Loucy (cell line): ENCODE measurements around the gene DPM2.

Source experiments
- H2AFZ ChIP-seq: fragments of 200-600 bp; sonication (generic); 2 replicates; pipeline ENCODE4 v1.6.0; 2016; ENCODE audit warnings: antibody characterized with exemption, mild to moderate bottlenecking, low read length, moderate library complexity
- H3F3A ChIP-seq: fragments of 200-600 bp; 2 replicates; pipeline ENCODE4 v1.6.0; 2016; ENCODE audit warnings: antibody characterized with exemption, low read depth, mild to moderate bottlenecking
- H3K27me3 ChIP-seq: fragments of 200-600 bp; sonication (generic); 2 replicates; pipeline ENCODE4 v1.6.1; 2014; ENCODE audit warnings: low read length, mild to moderate bottlenecking; ENCODE audit not compliant: insufficient read depth, poor library complexity, severe bottlenecking
- H3K36me3 ChIP-seq: fragments of 200-600 bp; sonication (generic); 2 replicates; pipeline ENCODE4 v1.6.1; 2016; ENCODE audit warnings: low read length; ENCODE audit not compliant: insufficient read depth
- H3K4me1 ChIP-seq: fragments of 200-600 bp; sonication (generic); 2 replicates; pipeline ENCODE4 v1.5.1; 2014; ENCODE audit warnings: low read length, mild to moderate bottlenecking; ENCODE audit not compliant: insufficient read depth, poor library complexity, severe bottlenecking
- H3K4me2 ChIP-seq: fragments of 200-600 bp; sonication (generic); 2 replicates; pipeline ENCODE4 v1.6.0; 2014; ENCODE audit warnings: antibody characterized with exemption, low read length, low read depth, mild to moderate bottlenecking; ENCODE audit not compliant: poor library complexity, severe bottlenecking
- H3K4me3 ChIP-seq: fragments of 200-600 bp; sonication (generic); 2 replicates; pipeline ENCODE4 v1.5.1; 2014; ENCODE audit warnings: low read length, mild to moderate bottlenecking, mixed read lengths; ENCODE audit not compliant: poor library complexity, severe bottlenecking
- H3K79me2 ChIP-seq: fragments of 200-600 bp; sonication (generic); 2 replicates; pipeline ENCODE4 v1.6.1; 2014; ENCODE audit warnings: low read length; ENCODE audit not compliant: insufficient read depth
- H3K9ac ChIP-seq: fragments of 200-600 bp; sonication (generic); 2 replicates; pipeline ENCODE4 v1.6.0; 2014; ENCODE audit warnings: mild to moderate bottlenecking, low read depth, low read length, moderate library complexity; ENCODE audit not compliant: poor library complexity, severe bottlenecking
- H3K9me2 ChIP-seq: fragments of 200-600 bp; sonication (generic); replicated peaks from 2 replicates; pipeline ENCODE4 v1.6.1; 2016; ENCODE audit warnings: low read depth, low read length, mixed read lengths
- H3K9me3 ChIP-seq: fragments of 200-600 bp; sonication (generic); 2 replicates; pipeline ENCODE4 v1.6.1; 2014; ENCODE audit warnings: mild to moderate bottlenecking, antibody characterized with exemption, low read length, low read depth; ENCODE audit not compliant: insufficient read depth
- H4K20me1 ChIP-seq: fragments of 200-600 bp; sonication (generic); 2 replicates; pipeline ENCODE4 v1.6.0; 2014; ENCODE audit warnings: antibody characterized with exemption, low read length, mild to moderate bottlenecking; ENCODE audit not compliant: insufficient read depth, poor library complexity, severe bottlenecking
- EZH2phosphoT487 ChIP-seq: fragments of 200-600 bp; IDR thresholded peaks from 2 replicates; pipeline ENCODE4 v1.6.1; 2018; ENCODE audit warnings: antibody characterized with exemption, mild to moderate bottlenecking, moderate library complexity, borderline replicate concordance
- TF ChIP-seq, protein P1 (sequence below): fragments of 200-600 bp; sonication (generic); conservative IDR thresholded peaks from 2 replicates; pipeline ENCODE4 v1.5.1; 2014; ENCODE audit warnings: mild to moderate bottlenecking, antibody characterized with exemption, low read length

The DPM2 gene

DNA sequence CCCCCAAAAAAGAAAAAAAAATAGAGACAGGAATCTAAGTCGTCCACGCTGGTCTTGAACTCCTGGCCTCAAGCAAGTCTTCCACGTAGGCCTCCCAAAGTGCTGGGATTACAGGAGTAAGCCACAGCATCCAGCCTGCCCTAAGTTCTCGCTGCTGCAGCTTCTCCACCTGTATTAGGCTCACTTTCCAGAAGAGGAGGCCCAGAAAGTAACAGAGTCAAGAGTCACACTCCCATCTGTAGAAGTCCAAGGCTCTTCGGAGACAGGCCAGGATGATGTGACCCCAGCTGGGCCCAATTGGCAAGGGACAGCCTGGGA, 41.3 kb upstream of the DPM2 start:
- H3K9me2 ChIP-seq = no peaks in the 10 kb centered on the region
- no peak overlapping the region for H2AFZ ChIP-seq
- no peaks in the 10 kb centered on the region for H3F3A ChIP-seq
- TF ChIP-seq, protein P1, sequence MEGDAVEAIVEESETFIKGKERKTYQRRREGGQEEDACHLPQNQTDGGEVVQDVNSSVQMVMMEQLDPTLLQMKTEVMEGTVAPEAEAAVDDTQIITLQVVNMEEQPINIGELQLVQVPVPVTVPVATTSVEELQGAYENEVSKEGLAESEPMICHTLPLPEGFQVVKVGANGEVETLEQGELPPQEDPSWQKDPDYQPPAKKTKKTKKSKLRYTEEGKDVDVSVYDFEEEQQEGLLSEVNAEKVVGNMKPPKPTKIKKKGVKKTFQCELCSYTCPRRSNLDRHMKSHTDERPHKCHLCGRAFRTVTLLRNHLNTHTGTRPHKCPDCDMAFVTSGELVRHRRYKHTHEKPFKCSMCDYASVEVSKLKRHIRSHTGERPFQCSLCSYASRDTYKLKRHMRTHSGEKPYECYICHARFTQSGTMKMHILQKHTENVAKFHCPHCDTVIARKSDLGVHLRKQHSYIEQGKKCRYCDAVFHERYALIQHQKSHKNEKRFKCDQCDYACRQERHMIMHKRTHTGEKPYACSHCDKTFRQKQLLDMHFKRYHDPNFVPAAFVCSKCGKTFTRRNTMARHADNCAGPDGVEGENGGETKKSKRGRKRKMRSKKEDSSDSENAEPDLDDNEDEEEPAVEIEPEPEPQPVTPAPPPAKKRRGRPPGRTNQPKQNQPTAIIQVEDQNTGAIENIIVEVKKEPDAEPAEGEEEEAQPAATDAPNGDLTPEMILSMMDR = no peak
- no peak for TF ChIP-seq EZH2phosphoT487
- H3K4me1 ChIP-seq = peaks cover 72% of the 10 kb centered on the region
- peak overlapping the region; percentile 80 for H3K9ac ChIP-seq
- no peaks in the 10 kb centered on the region for H3K27me3 ChIP-seq
- H3K36me3 ChIP-seq = no peaks in the 10 kb centered on the region
- no peaks in the 10 kb centered on the region for H3K9me3 ChIP-seq
- H3K4me2 ChIP-seq = peak overlapping the region; percentile 80
- peaks cover 53% of the 10 kb centered on the region for H4K20me1 ChIP-seq
- H3K4me3 ChIP-seq = peak overlapping the region; percentile 91
- peaks cover 69% of the 10 kb centered on the region for H3K79me2 ChIP-seq

DNA sequence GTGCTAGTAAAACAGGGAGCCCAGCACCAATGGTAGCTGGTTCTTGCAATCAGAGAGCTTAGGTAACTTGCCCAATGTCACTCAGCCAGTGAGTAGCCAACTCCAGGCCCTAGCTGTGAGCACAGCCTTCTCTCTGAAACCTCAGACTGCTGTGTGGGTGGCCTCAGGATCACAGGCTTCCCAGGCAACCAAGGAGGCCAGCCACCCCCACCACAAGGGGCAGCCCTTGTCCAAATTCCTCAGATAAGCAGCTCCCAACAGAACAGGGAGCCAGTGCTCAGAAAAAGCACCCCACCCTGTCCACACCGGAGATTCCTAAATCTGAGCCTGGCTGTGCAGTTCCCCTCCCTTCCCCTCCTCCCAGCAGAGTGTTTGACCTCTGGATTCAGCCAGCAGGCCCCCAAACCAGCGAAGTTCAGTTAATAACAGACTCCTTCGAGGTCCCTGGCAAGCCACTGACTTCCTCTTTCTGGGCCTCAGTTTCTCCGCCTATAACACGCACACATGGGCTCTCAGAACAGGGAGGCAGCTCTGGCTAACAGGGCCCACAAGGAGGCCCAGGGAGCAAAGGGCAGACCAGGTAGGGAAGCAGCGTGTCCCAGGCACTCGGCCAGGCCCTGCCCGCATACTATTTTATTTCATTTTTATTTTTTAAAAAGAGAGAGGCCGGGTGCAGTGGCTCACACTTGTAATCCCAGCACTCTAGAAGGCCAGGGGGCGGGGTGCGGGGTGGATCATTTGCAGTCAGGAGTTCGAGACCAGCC, 40.4 kb upstream of the DPM2 start:
- peaks cover 78% of the 10 kb centered on the region for H3K79me2 ChIP-seq
- H3K4me1 ChIP-seq = peaks cover 71% of the 10 kb centered on the region
- peak overlapping the region; percentile 80 for H3K9ac ChIP-seq
- no peaks in the 10 kb centered on the region for H3K27me3 ChIP-seq
- TF ChIP-seq, protein P1 = no peak
- no peak for TF ChIP-seq EZH2phosphoT487
- H3K4me3 ChIP-seq = peak overlapping the region; percentile 91
- H3K9me3 ChIP-seq = no peaks in the 10 kb centered on the region
- no peaks in the 10 kb centered on the region for H3K9me2 ChIP-seq
- H3F3A ChIP-seq = no peaks in the 10 kb centered on the region
- H3K4me2 ChIP-seq = peak overlapping the region; percentile 80
- H3K36me3 ChIP-seq = no peaks in the 10 kb centered on the region
- no peak overlapping the region for H2AFZ ChIP-seq
- peaks cover 61% of the 10 kb centered on the region for H4K20me1 ChIP-seq

DNA sequence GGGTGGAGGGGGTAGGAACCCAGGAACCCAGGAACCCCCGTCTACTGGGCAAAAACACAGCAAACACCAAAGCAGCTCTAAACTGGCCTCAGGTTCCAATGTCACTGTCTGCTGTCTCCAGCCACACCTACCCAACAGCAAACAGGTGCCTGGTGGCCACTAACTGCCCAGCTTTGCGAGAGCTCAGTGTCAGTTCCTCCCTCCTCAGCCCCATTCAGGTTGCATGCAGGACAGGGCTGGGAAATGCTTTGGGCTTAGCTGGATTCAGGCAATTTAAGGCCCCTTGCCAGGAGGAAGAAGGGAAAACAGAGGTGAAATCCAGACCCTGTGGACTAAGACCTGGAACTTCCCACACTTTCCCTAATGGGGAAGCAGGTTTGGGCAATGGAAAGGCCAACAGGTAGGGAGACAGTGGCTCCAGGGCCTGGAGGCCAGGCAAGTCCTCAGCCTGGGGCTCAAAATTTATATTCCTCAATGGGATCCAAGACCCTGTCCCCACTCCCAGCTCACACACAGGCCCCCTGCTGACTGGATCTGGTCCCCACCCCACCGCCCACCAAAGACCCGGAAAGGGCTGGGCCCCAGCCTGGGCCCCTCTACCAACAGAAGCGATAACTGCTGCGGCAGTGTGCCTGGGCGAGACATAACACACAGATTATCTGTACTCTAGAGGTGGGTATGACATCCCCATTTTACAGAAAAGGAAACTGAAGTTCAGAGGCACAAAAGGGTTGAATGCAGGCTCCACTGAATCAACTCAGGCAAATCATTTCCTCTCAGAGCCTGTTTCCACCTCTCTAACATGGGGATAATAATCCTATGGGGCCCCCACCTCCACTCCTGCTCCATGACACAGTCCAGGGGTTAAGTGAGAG, 39.6 kb upstream of the DPM2 start:
- Histone ChIP-seq H3K9me3 (no peaks in the 10 kb centered on the region), H3K9me2 (no peaks in the 10 kb centered on the region), H3K27me3 (no peaks in the 10 kb centered on the region), H3K79me2 (peaks cover 86% of the 10 kb centered on the region), H3K4me2 (peak overlapping the region; percentile 80), H3F3A (no peaks in the 10 kb centered on the region), H3K4me1 (peaks cover 71% of the 10 kb centered on the region), H3K9ac (peak overlapping the region; percentile 80), H2AFZ (no peak overlapping the region), H3K4me3 (peak overlapping the region; percentile 91), H3K36me3 (no peaks in the 10 kb centered on the region), H4K20me1 (peaks cover 69% of the 10 kb centered on the region)
- no peak for TF ChIP-seq EZH2phosphoT487
- TF ChIP-seq, protein P1 = no peak; the same call in 1 of the 2 replicates
